ENCODE data around the gene LYSMD2.

Gene LYSMD2

DNA sequence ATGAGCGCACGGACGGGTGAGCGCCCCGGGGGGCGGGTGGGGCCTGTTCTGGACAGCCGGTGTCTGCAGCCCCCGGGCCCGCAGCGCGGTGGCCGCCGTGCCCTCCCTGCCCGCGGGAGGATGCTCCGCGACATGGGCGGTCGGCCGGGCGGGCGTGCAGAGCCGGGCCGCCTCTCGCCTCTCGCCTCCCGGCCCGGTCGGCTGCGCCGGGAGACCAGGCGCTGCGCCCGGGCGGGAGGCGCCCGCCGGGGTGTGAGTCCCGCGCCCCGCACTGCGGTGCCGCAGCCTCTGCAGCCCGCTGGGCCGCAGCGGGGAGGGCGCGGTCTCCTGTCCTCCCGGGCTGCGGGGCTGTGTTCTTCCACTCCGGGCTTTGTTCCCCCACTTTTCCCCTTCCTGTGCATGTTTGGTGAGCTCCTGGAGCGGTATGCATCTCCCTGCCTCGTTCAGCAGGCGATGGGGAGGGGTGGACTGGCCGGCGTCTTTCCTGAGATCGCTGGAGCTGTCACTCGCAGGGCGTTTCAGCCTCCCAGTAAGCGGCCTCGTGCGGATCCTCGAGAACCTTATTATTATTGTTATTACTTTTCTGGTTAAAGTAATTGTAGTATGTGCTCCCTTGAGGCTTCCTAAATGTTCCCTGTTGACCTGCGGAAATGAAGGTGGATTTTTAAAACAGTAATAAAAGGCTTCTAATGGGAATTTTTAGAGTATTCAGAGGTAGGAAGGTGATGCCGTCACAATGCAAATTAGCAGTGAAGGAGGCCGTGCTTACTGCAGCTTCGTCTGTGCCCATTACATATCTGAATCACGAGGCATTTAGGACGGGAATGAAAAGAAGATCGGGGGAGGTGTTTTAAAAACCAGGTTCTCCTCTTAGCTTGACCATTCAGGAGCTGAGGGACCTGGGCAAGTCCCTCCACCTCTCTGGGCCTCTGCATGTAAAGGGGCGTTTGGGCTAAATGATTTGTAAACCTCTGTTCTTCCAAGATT lies 14.5 kb upstream of the LYSMD2 start:
- DNase-seq = no peak

DNA sequence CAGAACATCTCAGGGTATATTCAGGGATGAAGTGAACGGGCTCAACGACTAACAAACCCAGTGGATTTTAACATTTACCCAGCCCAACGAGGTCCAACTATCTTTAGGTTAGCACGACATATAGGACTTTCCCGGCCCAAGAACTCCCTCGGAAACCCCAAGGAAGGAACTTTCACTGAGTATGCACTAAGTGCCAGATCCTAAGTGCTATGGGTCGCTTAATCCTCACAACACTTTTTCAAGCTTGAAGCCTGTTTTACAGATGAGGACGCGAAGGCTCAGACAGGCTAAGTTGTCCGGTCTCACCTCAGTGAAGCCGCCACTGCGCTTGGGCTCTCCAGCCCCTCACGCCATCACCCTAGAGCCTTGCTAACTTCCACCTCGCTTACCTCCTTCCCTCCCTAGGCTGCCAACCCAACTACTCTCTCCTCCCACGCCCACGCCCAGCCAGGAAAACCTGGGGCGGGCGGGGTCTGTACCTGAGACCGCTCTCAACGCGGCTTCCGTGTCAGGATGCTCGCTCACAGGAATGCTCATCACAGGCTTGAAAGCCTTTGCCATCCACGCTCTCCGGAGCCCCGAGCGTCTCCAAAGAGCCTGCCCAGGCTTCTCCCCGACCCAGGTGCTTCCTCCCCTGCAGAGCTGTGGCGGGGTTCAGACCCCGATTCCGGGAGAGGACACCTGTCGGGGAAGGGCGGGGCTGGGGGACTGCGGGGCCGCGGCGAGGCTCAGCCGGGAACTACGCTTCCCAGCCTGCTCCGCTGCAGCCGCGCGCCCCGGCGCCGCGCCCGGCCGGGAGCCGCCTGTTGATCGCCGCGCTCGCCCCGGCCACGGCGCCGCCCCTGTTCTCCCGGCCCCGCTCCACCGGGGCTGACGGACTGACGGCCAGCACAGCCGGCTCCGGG lies 13.6 kb upstream of the LYSMD2 start, which contains the start of gene TMOD2:
TSS of gene TMOD2 (plus strand) at position 806 of the 905 bp plus-strand sequence. CDS start 14,845 bp downstream, outside the sequence.
- DNase-seq = peak; percentile 38 to 53

DNA sequence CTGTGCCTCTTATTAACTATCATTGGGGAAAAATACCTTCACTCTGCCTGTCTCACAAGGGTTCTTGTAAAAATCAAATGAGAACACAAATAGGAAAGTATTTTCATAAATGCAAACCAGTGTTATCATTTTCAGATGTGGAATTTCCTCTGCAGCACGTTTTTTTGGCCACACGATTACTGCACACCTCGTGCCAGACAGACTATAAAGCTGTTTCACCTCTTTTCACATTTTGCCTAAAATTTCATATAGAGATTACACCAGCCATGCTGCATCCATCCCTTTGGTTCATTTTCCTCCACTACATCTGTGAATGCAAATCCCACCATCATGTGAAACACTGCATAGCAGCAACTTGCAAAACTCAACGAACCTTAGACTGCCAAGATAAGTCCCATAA lies 12.7 kb upstream of the LYSMD2 start:
- DNase-seq = no peak

DNA sequence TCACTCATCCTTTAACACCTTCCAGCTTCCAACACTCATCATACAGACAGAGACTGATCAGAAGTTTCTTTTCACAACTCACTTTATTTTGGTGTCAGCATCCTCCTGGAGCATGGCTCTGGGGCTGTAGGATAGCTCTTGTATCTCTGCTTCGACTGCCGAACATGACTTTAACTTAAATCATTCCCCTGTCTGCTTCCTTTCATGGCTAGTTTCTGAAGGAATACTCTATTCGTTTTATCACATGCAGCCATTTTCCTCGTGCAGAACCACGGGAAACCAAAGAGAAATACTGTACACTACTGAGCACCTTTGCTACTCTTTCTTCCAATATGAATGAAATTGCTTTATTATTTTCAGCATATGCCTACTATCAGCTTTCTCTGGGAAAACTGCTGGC lies 11.9 kb upstream of the LYSMD2 start:
- no peak for DNase-seq

DNA sequence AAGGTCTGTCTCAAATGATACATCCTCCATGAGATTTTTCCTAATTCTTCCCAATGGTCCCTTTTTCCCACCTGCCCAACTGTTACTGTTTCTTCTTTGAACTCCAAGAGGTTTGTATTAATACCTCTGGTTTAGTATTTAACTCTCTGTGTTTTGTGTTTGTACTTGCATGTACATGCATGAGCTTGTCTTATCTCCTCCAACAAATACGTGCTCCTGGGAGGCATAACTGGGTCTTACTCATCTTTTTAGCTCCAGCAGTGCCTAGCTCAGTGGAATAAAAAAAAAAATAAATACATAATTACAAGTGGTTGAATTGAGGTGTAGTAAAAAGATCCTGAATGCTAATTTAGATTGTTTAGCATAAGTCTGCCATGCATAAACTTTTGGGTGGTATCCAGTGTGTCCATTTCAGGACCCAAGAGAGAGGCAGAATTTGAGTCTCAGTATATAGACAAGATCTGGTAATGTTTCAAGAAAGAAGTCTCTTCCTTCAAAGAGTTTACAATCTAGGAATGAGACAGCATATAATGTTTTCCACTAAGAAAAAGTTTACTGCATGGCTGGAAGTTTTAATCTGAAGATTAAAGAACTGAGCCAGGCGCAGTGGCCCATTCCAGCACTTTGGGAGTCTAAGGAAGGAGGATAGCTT lies 1.7 kb upstream of the LYSMD2 start:
- DNase-seq = no peak

DNA sequence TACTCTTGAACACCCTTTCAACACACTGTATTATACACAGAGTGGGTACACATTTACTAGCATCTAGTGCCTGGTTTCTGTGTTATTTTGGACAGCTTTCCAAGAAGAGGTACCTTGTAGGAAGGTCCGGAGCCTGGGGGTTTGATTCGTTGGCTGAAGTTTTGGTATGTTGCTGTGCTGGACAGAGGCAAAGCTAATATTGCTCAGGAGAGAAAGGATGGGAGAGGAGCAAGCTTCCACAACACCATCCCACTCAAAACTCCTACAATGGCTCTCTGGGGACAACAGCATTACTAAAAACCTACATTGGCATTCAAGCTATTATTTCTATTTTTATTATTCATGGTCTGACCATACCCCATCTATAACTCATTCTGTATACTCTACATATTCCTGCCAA lies 1.1 kb upstream of the LYSMD2 start:
- DNase-seq = no peak

DNA sequence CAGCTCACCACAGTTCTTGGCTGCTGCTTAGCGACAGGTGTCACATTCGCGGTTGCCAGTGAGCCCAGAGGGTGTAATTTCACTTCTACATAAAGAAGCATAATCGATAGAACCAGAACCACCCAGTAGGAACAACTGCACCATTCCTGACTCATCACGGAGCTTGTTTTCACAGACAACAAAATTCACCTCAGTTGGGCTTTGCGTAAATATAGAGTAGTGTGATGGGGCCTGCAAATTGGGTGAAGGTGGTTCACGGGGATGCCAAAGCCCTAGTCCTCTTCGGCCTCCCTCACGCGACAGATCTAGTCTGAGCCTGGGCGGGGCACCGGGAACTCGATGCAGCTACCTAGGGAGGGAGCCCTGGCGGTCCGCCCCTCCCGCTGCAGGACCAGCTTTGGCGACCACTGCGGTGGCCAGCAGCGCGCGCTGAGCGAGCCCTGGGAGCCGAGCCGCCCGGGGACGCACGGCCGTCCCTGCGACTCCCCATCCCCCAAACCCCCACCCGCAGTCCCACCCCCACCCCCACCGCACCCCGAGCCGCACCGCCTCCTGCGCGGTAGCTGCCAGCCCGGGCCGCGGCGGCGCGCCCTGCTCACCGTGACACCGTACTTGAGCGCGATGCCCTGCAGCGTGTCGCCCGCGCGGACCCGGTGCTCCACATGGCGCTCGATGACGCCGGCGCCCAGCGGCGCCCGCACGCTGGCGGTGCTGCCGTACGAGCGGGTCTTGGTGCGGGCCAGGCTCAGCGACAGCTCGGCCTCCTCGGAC lies 519 bp downstream of the LYSMD2 start:
- DNase-seq = peak; percentile 53 to 64

DNA sequence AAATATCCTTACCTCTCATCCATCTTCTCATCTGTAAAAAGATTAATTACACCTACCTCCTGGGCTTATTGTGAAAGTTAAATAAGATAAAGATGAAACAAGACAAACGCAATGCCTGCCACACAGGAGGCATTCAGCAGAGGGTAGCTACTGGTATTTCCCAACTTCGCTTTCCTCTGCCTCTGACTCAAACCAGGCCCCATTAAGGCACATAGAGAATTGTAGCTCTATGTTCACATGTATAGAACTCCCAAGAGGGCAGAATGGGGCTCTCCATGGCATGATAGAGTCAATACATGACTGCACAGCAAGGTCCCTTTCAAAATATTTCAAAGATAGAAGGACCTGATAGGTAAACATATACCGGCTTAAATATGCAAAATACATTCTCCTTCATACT lies 1.4 kb downstream of the LYSMD2 start:
- peak in 1 of 2 donors; percentile 27 for DNase-seq

DNA sequence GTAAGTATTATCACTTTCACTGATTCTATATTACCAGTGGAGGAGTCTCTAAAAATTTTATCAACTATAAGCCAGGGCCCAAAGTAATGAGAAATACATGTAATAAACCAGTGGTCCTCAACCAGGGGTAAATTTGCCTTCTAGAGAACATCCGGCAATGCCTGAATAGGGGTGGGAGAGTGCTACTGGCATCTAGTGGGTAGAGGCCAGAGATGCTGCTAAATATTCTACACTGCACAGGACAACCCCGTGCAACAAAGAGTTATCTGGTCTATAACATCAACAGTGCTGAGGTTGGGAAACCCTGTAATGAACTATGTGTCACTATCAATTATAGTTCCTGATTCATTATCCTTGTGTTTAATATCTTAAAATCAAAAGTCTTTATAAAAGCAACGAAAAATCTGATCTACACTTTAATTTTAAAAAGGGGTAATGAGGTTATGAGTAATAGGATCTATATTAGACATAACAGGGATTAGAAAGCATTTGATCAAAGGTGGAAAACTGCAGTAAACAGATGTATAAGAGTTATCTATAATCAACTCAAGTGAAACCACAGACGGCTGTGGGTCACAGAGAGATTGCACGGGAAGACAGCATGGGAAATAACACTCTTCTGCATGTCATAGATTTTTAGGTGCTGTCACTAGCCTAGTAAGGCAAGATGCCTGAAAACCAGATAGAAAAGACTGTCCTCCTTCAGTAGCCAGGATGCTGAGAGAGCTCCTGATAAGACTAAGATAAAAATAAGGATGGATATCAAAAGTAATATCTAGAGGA lies 2.0 kb downstream of the LYSMD2 start:
- DNase-seq = peak; percentile 39 to 56

DNA sequence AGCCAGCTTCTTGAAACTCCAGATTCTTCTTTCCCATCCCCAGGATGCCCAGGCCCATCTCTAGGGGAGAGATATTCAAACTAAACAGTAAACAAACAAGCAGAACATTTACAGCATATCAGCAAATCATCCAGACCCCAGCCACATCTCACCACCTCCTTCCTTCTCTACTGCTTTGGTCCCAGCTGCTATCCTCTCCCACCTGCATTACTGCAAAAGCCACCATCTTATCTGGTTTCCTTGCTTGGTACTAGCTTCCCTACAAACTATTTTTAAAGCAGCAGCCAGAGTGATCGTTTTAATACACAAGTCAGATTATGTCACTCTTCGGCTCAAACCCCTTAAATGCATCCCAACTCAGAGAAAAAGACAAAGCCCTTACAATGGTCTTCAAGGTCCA lies 4.8 kb downstream of the LYSMD2 start:
- DNase-seq = no peak

DNA sequence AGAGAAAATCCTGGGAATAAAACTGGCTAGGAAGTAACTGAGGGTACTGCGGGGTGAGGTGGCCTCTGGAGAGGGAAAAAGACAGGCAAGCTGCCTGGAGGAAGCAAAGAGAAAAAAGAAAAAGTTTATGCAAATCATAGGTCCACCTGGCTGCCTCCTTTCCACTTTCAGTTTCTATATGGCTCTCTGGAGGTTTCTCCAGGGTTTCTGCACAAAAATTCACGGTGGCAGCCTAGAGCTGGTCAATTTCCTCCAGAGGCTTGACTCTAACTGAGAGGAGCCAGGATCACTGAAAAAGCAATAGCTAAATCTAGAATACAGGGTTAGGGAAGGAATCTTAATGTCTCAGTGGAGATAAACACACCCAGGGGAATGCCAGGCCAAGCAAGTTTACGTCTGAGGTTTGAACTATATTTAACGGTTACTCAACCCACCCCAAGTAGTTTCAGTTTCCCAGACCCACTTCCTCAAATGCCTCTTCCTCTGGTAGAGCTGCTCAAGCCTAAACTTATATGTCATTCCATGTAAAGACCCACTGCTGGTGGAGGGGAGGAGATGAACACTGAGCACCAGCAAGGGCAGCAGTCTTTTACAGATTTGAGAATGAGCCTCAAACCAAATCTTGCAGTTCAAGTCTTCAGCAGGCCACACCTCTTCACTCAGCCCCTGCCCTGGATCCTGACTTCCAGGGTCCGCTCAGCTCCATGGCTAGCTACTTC lies 5.7 kb downstream of the LYSMD2 start:
- peak; percentile 64 to 69 for DNase-seq

DNA sequence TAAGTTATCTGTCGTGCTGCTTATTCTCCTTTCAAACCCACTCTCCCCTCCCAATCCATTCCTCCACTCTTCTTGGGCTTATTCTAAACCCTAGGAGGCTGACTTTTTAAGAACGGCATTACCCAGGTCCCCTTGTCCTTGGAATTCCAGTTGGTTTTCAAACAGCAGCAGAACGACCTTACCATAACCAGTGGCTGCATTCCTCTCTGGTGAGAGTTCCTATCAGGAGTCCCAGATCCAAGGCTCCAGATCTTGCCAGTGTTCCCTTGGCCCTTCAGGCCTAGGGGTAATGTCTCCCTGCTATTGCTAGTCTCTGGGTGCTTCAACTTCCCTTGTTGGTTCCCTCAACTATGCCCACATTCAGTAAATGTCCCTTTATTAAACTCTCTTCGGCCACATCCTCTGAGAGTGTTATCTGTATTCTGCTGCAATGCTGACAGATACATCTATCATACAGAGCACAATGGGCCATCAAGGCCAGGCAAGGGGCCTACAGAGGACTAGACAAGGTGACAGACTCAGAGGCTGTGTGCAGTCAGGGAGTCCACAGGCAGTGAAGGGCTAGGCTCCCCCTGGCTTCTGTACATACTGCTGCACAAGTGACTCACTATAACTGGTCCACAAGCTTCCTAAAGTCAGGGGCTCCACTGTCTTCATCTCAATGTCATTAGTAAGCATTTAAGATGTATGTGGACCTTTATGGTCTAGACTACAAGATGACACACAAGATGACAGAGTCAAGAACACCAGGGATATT lies 10.1 kb downstream of the LYSMD2 start:
- DNase-seq = no peak

DNA sequence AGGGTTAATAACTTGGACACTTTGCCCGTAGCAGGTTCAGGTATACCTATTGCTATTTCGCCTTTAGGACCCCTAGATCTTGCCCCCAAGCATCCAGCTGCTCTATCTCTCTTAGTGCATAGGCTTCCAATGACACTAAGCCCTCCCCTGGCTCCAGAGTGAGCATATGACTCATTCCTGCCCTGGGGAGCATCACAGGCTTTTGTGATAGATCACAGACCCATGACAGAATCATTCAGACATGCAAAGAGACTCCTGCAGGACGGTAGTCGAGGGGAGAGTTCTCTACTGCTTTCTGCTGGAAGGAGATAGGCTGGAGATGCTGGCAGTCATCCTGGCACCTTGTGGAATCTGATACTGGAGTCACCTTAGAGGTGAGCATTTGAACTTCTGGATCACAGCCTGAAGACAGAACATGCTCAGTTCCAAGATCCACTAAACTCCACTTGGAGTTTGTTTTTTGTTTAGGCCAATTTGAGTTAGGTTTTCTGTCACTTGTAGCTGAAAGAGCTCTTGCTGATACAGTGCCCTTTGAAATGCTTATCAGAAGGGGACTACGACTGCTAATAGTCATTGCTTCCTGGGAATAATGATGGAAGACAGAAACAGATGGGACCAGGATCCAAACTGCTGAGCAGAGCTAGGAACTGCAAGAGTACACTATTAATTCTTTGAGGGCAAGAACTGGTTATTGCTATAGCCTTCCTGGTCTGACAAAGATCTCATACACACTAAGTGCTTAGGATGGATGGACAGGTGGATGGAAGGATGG lies 11.0 kb downstream of the LYSMD2 start:
- DNase-seq = no peak

DNA sequence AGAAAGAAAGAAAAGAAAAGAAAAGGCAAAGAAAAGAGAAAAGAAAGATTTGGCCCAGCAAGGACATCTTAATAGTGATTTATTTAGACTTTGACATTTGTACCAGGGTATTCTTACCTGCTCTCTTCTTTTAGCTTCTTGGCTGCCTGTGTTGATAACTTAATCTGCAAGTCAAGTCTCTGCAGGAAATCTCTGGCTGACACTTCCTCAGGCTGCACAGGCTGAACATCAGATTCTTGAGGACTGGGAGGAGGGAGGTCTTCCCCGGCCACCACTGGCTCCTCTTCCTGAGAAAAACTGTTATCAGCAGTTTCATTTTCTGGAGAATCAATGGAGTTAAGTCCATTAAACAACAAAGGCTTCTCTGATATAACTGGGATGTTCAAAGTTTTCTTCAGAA lies 12.8 kb downstream of the LYSMD2 start:
- DNase-seq = peak in 1 of 2 donors; percentile 23

DNA sequence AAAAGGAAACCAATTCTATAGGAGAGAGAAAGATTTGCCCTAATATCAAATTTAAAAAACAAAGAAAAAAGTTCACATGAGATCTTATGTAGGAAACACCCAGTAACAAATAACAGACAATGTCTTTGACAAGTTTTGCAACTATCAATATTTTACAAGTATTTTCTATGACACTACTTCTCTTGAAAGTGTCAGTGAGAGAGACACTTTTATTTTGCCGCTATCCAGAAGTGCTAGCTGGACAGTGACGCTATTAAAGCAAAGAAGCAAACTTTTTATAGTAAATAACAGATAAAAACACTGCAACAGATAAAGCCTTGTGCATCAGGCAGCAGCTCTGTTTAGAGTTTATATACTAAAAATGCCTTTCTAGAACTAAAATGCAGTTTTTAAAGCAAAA lies 13.3 kb downstream of the LYSMD2 start:
- DNase-seq = no peak

DNA sequence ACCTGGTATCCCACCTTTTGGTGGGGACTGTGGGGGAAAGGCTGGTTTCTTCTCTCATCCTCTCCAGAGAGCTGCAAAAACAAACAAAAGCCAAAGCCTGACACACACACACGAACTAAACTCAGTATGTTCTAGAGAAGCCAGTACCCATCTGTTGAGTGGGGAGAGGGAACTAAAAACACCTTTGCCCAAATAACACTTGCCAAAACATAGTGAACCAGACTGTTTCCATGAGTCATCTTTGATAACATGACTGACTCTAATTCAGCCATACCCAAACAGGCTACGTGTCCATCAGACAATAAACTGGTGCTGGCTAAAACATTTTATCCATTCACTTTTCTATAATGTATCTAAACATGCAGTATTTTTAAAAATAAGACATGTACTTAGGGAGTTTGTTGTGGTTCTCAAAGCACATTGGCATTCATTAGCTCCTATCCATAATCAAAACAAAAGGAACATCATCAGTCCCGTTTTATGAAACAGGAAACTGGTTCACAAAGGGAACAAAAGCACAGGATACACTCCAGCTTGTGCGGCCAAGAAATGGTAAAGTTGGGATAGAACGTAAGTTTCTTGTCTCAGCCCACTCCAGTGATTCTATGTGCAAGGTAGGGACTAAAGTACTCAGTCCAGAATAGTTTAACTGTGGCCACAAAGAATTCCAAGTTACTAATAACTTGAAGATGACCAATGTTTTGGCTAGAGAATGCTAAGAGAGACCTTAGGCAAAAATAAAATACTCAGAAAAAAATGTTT lies 16.1 kb downstream of the LYSMD2 start:
- DNase-seq = no peak

DNA sequence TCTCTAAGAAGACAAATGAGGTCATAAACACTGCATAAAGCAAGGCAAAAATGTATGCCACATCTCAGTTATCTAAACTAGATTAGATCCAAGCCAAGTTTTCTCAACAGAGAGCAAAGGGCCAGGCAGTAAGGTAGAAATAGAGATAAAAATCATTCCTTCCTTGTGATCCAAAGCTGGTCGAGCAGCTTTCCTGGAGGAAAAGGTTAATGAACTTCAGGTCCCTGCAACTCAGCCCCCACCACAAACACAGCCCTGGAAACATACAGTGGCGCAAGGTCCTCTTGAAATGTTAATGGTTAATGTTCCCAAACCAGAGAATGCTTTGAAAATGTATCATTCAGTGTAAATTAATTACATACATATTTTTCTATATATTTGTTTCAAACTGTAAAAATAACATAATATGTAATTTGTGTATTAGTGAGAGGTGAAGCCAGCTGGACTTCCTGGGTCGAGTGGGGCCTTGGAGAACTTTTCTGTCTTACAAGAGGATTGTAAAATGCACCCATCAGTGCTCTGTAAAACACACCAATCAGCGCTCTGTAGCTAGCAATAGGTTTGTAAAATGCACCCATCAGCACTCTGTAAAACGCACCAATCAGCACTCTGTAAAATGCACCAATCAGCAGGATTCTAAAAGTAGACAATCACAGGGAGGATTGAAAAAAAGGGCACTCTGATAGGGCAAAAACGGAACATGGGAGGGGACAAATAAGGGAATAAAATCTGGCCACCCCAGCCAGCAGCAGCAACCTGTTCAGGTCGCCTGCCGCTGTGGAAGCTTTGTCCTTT lies 17.1 kb downstream of the LYSMD2 start:
- DNase-seq = no peak
